ENCODE data around the gene JAZF1.

- TF ChIP-seq POLR2A (IDR thresholded peaks at IDR 0.05; ENCODE audit: control extremely low read depth in 1 of 2, low read depth in 2 of 2, low read length in 2 of 2): no peak
- TF ChIP-seq JUND (IDR thresholded peaks at IDR 0.05; ENCODE audit: low read length): no peak
- no peak for TF ChIP-seq CHD7 (IDR thresholded peaks at IDR 0.05; ENCODE audit: insufficient replicate concordance, low read length)
- TF ChIP-seq HDAC2 (IDR thresholded peaks at IDR 0.05; ENCODE audit: borderline replicate concordance in 1 of 2, low read depth in 2 of 2, low read length in 2 of 2): no peak
- TF ChIP-seq RAD21 (IDR thresholded peaks at IDR 0.05 in 1 of 2, conservative IDR thresholded peaks at IDR 0.05 in 1 of 2; ENCODE audit: low read depth in 2 of 2, low read length in 2 of 2): no peak
- TF ChIP-seq CTCF (IDR thresholded peaks at IDR 0.05; ENCODE audit: control extremely low read depth in 1 of 3, insufficient read depth in 1 of 3, low read depth in 1 of 3, low read length in 3 of 3): no peak
- TF ChIP-seq EZH2 (IDR thresholded peaks at IDR 0.05; ENCODE audit: low read depth, low read length, severe bottlenecking): no peak
- TF ChIP-seq YY1 (IDR thresholded peaks at IDR 0.05; ENCODE audit: low read depth, low read length): no peak
- no peak for TF ChIP-seq SUZ12 (IDR thresholded peaks at IDR 0.05; ENCODE audit: low read length)
- TF ChIP-seq RFX5 (IDR thresholded peaks at IDR 0.05; ENCODE audit: borderline replicate concordance, low read depth, low read length): no peak
- no peak for TF ChIP-seq CREB1 (IDR thresholded peaks at IDR 0.05)
- TF ChIP-seq EP300 (IDR thresholded peaks at IDR 0.05; ENCODE audit: borderline replicate concordance in 1 of 2, low read depth in 2 of 2, low read length in 2 of 2): no peak
These were observed 244.4 kb downstream of the JAZF1 start for GRCh38 chr7:27936047-27936767.

Data from H1 (cell line).